ENCODE measurements around the gene ZNF391.
"Not testable (repeated sequence)": the region's sequence is repeated elsewhere in the genome, so short reads cannot be mapped to it uniquely, and the experiment has no call there.

ZNF391 gene

DNA sequence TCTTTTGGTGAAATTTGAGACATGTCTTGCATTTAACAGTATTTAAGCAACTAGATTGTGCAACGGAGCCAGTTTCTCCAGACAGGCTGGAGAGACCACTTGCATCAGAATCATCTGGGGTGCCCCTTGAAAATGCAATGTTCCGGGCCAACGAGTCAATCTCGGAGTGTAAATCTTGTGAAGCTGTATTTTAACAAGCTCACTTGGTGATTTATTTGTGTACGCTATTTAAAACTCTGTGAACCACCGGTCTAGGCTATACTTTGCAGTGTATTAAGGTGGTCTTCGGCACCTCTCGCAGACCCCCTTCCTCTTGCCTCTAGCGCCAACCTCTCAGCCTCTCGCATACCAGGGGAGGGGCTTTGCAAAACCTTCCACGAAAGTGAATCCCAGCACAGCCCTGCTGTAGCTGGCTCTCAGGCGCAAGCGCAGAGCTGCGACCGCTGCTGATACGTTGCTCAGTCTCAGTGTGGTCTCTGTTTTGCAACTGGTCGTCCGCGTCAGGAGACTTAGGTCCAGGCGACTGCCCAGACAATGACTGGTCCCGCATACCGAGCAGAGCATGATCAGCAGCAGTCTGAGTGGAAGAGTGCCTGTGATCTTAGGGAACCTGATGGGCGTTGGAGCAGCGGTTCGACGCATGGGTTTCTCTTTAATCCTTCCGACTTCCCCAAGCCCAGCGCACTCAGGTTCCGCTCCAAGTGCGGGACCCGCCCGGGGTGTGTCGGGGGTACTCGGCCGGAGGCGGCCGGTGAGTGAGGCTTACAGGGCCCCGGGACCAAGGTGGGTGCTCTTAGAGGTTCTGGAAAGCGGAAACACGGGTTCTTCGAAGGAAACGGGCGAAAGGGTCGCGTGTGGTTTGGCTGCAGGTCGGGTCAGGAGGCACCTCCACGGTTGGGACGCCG lies at the start of gene ZNF391:
ZNF391 (plus strand) TSS at position 467 of the 905 bp plus-strand sequence. CDS start 11,612 bp downstream, outside the sequence.
- peak; percentile 73 for DNase-seq

- DNase-seq = no peak
These were observed 35.7 kb upstream of the ZNF391 start for GRCh38 chr6:27352850-27353249.

DNA sequence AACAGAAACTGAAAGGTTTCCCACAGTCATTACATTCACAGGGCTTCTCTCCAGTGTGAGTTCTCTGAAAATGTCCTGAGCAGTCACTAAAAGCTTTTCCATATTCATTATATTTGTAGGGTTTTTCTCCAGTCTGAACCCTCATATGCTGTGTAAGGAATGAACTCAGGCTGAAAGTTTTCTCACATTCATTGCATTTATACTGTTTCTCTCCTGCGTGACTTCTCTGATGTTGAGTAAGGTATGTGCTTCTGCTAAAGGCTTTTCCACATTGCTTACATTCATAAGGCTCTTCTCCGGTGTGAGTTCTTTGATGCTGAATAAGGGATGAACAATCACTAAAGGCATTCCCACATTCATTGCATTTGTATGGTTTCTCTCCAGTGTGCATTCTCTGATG lies 29.8 kb upstream of the ZNF391 start:
- no peak for DNase-seq

DNA sequence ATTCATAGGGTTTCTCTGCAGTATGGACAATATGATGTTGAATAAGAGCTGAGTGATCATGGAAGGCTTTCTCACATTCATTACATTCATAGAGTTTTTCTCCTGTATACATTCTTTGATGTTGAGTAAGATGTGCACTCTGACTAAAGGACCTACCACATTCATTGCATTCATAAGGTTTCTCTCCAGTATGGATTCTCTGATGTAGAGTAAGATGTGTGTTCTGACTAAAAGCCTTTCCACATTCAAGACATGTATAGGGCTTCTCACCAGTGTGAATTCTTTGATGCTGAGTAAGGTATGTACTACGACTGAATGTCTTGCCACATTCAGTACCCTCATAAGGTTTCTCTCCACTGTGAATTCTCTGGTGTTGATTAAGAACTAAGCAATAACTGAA lies 29.3 kb upstream of the ZNF391 start:
- no peak for DNase-seq

DNA sequence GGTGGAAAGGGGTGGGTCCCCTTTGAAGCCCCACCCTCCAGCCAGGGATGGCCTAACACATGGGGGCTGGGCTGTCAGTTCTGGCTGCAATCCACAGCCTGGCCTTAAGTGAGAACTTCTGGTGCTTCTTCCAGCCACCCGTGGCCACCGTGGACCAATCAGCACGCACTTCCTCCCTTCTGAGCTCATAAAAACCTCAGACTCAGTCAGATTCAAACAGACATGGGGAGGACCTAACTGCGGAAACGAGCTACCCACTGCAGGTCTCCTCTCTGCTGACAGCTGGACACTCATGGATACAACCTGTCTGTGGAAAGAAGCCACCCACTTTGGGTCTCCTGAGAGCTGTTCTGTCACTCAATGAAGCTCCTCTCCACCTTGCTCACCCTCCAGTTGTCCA lies 20.4 kb upstream of the ZNF391 start:
- DNase-seq = no peak

- DNase-seq = no peak
These were observed 18.2 kb upstream of the ZNF391 start for GRCh38 chr6:27370391-27370790.

DNA sequence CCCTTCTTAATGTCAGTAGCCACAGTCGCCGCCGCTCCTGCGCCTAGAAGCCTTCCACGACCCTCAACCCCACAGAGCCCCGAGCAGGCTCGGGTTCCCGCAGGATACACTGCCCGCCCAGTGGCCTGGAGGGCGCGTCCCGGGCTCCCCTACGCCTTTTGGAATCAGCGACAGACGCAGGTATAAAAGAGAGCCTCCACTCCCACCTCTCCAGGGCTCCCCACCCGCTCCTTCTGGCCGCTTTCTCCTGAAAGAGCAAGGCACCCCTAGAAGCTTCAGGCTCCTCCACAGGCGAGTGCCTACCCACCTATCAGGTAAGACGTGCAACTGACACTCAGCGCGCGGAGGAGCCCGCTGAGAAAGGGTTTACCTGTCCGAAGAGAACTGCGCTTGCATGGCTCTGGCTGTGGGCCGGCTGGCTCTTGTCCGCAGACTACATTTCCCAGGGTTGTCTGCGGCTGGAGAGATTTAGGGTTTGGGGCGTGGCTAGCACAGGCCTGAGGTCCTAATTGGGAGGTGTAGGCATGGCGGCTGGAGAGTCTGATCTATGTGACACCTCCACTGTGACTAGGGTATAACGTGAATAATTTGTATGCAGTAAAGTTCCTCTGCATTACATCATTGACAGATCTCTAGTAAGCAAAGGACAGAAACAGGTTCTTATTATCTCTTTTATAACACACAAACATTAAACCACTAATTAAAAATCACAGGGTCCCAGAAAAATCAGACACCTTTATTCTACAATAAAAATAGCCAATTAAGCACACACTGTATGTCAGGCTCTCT lies 13.5 kb upstream of the ZNF391 start:
- peak; percentile 82 for DNase-seq

DNA sequence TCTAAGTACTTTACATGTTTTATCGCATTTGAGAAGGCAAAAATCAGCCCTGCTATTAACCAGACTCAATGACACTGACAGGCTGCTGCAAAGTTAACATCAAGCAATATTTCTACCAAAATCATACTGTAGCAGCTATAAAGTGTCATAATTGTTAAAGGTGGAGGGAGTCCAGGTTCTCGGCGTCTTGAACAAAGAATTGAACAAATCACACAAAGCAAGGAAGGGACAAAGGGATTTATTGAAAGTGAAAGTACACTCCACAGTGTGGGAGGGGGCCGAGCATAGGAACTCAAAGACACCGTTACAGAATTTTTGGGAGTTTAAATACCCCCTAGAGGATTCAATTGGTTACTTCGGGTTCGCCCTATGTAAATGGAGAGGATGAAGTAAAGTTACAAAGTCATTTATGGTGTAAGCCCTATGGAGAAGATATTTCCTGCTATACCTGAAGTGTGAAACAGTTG lies 12.9 kb upstream of the ZNF391 start:
- no peak for DNase-seq

DNA sequence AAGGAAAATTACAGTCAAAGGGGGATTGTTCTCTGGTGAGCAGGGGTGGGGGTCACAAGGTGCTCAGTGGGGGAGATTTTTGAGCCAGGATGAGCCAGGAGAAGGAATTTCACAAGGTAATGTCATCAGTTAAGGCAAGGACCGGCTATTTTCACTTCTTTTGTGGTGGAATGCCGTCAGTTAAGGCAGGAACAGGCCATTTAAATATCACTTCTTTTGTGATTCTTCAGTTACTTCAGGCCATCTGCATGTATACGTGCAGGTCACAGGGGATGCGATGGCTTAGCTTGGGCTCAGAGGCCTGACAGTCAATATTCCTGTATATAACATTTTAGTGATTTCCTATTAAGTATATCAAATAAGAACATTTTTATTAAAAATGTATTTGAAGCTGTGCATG lies 10.2 kb upstream of the ZNF391 start:
- not testable (repeated sequence) for DNase-seq

GRCh38 chr6:27381001-27381400 lies 7.6 kb upstream of the ZNF391 start:
- not testable (repeated sequence) for DNase-seq

DNA sequence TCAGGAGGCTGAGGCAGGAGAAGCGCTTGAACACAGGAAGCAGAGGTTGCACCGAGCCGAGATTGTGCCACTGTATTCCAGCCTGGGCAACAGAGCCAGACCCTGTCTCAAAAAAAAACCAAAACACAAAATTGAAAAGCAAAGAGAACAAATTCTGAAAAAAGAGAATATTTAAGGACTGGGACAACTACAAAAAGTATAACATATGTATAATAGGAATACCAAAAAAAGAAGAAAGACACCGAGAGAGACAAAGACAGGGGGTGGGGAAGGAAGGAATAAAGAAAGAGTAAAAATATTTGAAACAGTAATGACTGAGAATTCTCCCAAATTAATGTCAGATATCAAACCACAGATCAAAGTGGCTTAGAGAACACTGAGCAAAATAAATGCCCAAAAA lies 5.5 kb upstream of the ZNF391 start:
- DNase-seq = no peak

- no peak for DNase-seq
These were observed 5.1 kb upstream of the ZNF391 start for GRCh38 chr6:27383481-27383880.

GRCh38 chr6:27392623-27393022 lies 4.1 kb downstream of the ZNF391 start:
- no peak for DNase-seq

GRCh38 chr6:27394073-27394472 lies 5.5 kb downstream of the ZNF391 start:
- DNase-seq = no peak

GRCh38 chr6:27400877-27401642 lies 12.5 kb downstream of the ZNF391 start:
- no peak for DNase-seq

- no peak for DNase-seq
These were observed 17.5 kb downstream of the ZNF391 start for GRCh38 chr6:27406085-27406484.

DNA sequence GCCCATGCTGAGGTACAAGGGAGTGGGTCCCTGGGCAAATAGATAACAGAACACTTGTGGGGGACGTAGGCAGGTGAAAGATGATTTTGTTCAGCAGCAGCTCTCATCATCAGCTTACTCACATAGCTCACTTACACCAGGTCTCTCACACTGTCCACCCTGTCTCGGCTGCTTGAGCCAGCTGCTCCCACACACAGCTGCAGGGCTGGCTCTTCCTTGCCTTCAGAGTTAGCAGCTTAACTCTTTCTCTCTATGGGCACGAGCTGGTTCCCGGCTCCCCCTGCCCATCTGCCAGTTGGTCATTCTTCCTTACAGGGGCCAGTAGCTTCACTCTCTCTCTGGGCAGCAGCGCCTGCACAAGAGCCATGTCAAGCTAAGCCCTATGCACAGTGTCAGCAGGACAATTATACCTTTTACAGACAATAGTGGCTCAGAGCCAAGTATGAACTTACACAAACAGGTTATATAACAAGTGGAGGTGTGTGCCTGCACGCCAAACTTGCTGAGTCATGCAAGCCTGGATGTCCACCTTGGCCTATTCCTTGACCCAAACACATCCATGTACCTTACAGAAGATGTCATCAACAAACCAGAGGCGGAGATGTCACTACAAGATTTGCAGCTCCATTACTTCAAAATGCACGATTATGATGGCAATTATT lies 18.7 kb downstream of the ZNF391 start:
- no peak for DNase-seq

DNA sequence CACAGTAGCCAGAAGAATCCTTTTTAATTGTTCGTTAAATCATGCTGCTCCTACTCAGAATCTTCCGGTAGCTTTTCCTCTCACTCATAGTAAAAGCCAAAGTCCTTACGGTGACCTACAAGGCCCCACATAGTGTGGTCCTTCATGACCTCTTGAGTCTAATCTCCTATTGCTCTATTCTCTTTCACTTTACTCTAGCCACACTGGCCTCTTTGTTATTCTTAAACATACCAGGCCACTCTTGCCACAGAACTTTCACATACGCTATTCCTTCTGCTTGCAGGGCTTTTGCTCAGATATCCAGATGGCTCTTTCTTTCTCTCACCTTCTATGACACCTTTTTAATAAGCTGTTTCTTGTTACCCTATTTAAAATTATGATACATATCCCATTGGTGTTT lies 25.7 kb downstream of the ZNF391 start:
- DNase-seq = no peak

DNA sequence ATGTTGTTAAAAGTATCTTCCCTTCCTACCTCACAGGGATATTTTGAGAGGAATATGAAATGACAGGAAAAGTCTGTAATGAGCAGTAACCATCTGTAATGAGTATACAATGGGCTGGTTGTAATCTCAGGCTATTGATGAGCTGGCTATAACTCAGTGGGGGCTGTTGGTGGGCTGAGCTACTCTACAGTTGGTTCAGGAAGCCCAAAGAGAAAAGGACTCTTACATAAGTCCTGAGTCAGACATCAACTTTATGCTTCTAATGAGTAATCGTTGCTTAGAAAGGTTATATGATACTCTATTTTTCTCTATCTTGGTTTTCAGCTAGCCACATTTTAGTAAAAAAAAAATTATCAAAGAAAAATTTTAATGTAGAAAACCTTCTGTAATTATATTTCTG lies 26.4 kb downstream of the ZNF391 start:
- no peak for DNase-seq

- DNase-seq = no peak
These were observed 27.3 kb downstream of the ZNF391 start for GRCh38 chr6:27415898-27416297.

- no peak for DNase-seq
These were observed 30.8 kb downstream of the ZNF391 start for GRCh38 chr6:27419363-27419762.

- no peak for DNase-seq
These were observed 34.2 kb downstream of the ZNF391 start for GRCh38 chr6:27422651-27423332.

Data from stimulated activated CD4-positive, alpha-beta T cell treated with anti-CD3 and anti-CD28 coated beads, Interleukin-1b, Interleukin-23, amount 100 ng/mL, for 48 hours (primary cell).